HG03469 (cell line): ENCODE results near the gene OLFM4.

Source experiments
- ATAC-seq: cut with Tn5 transposase; IDR thresholded peaks from one replicate; pipeline ENCODE4 v1.9.1; 2021; ENCODE audit warnings: mild to moderate bottlenecking, moderate library complexity, moderate number of reproducible peaks; ENCODE audit not compliant: unreplicated experiment

The OLFM4 gene, protein sequence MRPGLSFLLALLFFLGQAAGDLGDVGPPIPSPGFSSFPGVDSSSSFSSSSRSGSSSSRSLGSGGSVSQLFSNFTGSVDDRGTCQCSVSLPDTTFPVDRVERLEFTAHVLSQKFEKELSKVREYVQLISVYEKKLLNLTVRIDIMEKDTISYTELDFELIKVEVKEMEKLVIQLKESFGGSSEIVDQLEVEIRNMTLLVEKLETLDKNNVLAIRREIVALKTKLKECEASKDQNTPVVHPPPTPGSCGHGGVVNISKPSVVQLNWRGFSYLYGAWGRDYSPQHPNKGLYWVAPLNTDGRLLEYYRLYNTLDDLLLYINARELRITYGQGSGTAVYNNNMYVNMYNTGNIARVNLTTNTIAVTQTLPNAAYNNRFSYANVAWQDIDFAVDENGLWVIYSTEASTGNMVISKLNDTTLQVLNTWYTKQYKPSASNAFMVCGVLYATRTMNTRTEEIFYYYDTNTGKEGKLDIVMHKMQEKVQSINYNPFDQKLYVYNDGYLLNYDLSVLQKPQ

GRCh38 chr13:53028637-53029203 lies at the start of gene OLFM4:
Gene OLFM4, plus strand, starts transcription at chr13:53028813. Its CDS starts 24 bp downstream, at chr13:53028837.
- no peak for ATAC-seq

GRCh38 chr13:52978989-52979388 lies 49.6 kb upstream of the OLFM4 start:
- ATAC-seq = no peak

DNA sequence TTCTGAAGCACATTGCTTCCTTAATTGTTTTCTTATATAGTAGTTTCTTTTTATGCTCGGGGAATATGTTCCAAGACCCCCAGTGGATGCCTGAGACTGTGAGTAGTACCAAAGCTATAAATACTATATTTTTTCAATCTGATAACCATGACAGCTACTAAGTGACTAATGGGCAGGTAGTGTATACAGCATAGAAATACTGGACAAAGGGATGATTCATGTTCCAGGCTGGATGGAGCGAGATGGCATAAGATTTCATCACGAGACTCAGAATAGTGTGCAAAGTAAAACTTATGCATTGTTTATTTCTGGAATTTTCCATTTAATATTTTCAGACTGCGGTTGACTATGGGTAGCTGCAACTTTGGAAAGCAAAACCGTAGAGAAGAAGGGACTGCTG lies 47.9 kb upstream of the OLFM4 start:
- no peak for ATAC-seq

GRCh38 chr13:52983836-52984235 lies 44.8 kb upstream of the OLFM4 start:
- no peak for ATAC-seq

- no peak for ATAC-seq
Observed at GRCh38 chr13:52984881-52985363, 43.7 kb upstream of the OLFM4 start.

GRCh38 chr13:52991344-52992020 lies 37.1 kb upstream of the OLFM4 start:
- no peak for ATAC-seq

DNA sequence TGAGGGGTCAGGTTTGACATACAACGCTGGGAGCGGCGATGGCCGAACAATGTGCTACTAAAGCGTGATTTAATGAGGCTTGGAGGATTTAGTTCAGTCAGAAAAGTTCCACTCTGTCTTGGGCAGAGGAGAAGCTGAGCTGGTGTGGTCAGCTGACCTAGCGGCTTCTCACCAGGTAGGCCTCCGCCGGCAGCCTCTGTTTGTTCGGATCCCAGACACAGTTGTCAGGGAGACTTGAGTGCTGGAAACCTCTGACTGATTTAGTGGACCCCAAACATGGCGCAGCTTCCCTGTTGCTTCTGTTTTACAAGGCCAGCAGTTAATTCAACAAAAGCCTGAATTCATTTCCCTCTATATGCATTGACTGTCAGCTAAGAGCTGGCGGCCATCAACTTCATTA lies 36.5 kb upstream of the OLFM4 start:
- ATAC-seq = no peak

- ATAC-seq = no peak
Observed at GRCh38 chr13:52994051-52994450, 34.6 kb upstream of the OLFM4 start.

DNA sequence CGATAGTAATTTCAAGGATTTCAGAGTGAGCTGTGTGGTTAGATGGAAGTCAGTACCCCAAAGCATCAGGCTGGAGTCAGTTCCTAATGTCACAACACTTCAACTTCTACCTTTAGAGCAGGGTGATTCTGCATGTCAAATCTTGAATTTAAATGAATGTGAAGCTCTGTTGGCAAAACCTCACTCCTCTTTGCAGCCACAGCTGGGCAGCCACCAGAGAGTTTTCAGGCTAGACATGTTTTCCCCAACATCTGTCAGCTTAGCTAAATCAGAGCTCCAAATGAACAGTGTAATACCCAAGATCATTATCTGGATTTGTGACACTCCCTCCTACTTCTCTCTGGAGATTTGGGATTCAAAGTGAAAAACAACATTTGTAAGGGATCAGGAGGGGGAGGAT lies 33.7 kb upstream of the OLFM4 start:
- ATAC-seq = no peak

DNA sequence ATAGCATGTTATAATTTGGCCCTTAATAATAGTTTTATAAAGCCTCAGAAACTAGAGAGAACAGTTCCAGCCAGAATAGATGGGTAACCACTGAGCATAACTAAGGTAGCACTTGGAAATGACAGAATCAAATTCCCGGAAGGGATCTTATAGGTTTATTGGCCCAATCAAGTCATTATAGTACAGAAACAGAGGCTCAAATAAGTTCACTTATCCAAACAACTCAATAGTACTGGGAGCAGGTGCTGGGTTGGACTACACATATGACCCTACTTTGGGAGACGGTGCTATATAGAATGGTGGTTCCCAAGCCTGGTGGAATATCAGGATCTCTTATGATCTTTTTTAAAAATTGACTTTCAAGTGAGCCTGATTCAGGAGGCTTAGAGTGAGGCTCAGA lies 32.7 kb upstream of the OLFM4 start:
- ATAC-seq = no peak

DNA sequence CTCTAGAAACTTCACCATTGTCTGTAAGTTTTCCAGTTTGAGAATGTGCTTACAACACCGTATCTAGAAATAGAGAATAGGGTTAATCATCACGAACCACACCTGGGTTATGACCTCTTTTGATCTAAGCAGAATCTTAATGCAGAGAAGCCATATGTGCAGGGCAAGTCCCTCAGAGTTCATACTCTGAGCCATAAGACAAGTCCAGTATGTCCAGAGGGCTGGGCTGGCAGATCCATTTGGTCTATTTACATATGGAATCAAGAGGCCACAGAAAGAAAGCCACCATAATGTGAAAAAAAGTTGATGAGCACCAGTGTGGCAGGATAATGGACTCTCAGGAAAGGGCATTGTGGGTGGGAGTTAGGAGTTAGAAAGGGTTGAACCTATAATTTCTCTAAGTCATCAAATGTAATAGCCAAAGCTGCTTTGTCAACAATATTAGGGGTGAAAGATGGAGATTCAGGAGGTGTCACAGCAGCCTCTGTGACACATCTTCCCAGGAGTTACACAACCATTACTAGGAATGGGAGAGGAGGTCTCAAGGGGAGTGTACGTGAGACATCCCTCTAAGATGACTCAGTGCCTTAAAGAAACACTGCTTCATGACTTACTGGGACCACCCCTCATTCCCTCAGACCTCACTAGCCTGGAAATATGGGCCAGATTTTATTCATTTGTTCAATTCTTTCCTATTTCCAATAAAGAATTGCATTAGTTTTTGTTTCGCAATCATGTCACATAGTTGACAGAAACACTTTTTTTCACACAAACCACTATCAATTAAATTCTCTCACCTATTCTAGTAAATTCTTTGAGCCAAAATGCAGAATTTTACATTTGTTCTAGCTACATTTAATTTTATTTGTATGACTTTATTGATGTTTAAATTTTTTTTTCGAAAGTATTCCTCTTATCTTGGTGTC lies 30.4 kb upstream of the OLFM4 start:
- no peak for ATAC-seq

GRCh38 chr13:52999093-52999696 lies 29.4 kb upstream of the OLFM4 start:
- no peak for ATAC-seq

GRCh38 chr13:53001444-53002225 lies 27.0 kb upstream of the OLFM4 start:
- no peak for ATAC-seq

DNA sequence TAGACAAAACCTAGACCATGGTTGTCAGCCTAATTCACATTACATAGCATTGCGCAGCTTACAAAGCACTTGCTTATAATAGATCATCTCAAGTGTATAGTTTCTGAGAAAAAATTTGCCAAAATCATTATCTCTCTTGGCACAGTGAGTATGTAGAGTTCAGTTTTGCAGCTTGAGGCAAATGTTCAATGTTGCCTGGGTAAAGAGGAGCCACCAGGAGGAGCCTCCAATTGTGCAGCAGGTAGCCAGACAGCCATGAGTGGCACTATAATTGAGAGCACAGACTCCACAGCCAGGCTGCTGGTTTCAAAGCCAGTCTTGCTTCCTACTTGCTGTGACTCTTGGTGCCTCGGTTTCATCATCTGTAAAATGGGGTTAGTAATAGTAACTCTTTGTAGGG lies 24.0 kb upstream of the OLFM4 start:
- ATAC-seq = no peak

GRCh38 chr13:53005626-53006025 lies 23.0 kb upstream of the OLFM4 start:
- no peak for ATAC-seq

- ATAC-seq = no peak
Observed at GRCh38 chr13:53007872-53008271, 20.7 kb upstream of the OLFM4 start.

DNA sequence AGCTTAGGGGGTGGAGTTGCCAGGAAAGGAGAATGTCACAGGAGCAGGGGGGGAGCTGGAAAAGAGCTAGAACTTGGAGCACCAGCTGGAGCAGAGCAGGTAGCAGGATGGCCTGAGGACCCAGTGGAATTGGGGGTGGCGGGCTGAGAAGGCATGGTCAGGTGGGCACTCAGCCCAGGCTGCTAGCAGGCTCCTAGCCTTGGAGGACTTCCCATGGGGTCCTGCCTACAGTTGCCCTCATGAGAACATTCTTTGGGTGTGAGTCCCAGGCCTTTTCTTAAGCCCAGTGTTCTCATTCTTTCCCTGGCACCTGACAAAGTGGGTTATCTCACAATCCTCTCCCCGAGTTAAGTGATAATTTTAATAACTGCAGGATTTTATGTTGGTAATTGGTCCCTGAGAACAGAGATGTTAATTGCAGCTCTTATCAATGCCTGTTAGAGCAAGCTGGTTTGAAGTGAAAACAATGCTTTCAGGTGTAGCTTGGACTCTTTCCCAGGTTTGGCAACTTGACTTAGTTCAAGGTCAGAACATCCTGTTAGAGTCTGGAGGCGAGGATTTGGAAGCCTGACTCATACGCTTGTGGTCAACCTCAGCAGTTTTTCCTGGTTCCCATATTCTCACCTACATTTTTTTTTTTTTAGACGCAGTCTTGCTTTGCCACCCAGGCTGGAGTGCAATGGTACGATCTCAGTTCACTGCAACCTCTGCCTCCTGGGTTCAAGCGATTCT lies 18.1 kb upstream of the OLFM4 start:
- no peak for ATAC-seq

DNA sequence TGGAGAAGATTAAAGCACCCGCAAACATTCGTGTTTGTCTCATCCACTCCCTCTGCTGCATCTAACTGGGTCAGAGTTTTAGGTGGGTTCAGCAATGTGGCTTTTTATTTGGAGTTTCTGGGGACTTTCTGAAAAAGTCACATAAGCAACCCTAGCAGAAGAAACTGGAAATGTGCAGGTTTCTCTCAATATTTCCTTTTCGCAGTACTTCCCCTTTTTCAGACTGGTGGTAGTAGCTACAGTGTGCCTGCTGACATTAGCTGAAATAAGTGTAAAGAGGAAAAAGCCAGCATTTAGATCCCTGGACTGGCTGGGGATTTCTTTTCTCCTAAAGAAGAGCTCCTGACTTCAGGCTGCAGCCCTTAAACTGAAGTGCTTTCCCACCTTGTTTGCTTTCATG lies 15.9 kb upstream of the OLFM4 start:
- peak; percentile 53 for ATAC-seq

DNA sequence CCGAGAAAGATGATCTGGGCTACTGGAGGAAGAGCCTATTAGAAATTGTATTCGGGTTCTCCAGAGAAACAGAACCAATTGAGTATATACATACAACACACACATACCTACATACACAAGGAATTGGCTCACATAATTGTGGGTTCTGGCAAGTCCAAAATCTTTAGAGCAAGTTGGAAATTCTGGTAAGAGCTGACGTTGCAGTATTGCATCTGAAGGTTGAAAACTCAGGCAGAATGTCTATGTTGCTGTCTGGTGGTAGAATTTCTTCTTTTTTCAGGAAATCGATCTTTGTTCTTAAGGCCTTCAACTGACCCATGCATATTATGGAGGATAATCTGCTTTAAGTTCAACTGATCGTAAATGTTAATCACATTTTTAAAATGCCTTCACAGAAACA lies 15.5 kb upstream of the OLFM4 start:
- ATAC-seq = no peak
